SK-N-SH (cell line): ENCODE measurements around the gene LAMC2. TPM values are rescaled to one million over a fixed set of nuclear protein-coding genes. Genes with fewer than 3 reads are reported as not detected.

ENCODE experiments used
- CTCF ChIA-PET: fragments of 300-600, 350-600 bp; formaldehyde crosslinking; extraction: SDS; loops from one replicate; lab custom pipeline; 2021; lab: Yijun Ruan, JAX
- POLR2A ChIA-PET: fragments of 350-600 bp; sonication (Branson Sonifier 250); formaldehyde crosslinking; extraction: SDS; loops from one replicate; lab custom pipeline; 2020; ENCODE audit warnings: antibody characterized with exemption, inconsistent platforms; lab: Yijun Ruan, JAX
- DNase-seq: peaks from one replicate; pipeline ENCODE4 v3.0.0; 2012
- H2AFZ ChIP-seq: fragments of 200-600 bp; sonication (generic); 2 replicates; pipeline ENCODE4 v1.8.1; 2016; ENCODE audit warnings: antibody characterized with exemption, mild to moderate bottlenecking, low read depth
- H3F3A ChIP-seq: fragments of 200-600 bp; sonication (generic); replicated peaks from 2 replicates; pipeline ENCODE3; 2016; ENCODE audit warnings: antibody characterized with exemption, mild to moderate bottlenecking; ENCODE audit not compliant: insufficient read depth
- H3K27ac ChIP-seq, 2 experiments: fragments of 200-500 bp in 1 of 2; fragments of 200-600 bp in 1 of 2; sonication (Bioruptor generic) in 1 of 2; sonication (generic), shearing (Covaris generic) in 1 of 2; 2 replicates each; pipeline versions ENCODE4 v1.5.1 to v1.6.1; 2014 to 2016; ENCODE audit warnings: low read depth in 2 of 2, inconsistent platforms in 1 of 2, low read length in 1 of 2, mild to moderate bottlenecking in 1 of 2, mixed read lengths in 1 of 2
- H3K27me3 ChIP-seq: fragments of 200-600 bp; sonication (generic), shearing (Covaris generic); 2 replicates; pipeline ENCODE4 v1.6.1; 2016; ENCODE audit warnings: mixed run types; ENCODE audit not compliant: insufficient read depth
- H3K36me3 ChIP-seq, 2 experiments: fragments of 200-500 bp in 1 of 2; fragments of 200-600 bp in 1 of 2; sonication (Bioruptor generic) in 1 of 2; sonication (generic) in 1 of 2; replicated peaks in 1 of 2; 2 replicates each; pipeline versions ENCODE3 to v1.5.1; 2014 to 2016; ENCODE audit warnings: low read length in 1 of 2, mild to moderate bottlenecking in 1 of 2; ENCODE audit not compliant: insufficient read depth in 2 of 2, control insufficient read depth in 1 of 2
- H3K4me1 ChIP-seq, 2 experiments: fragments of 200-500 bp in 1 of 2; fragments of 200-600 bp in 1 of 2; sonication (Bioruptor generic) in 1 of 2; sonication (generic), shearing (Covaris generic) in 1 of 2; 2 replicates each; pipeline versions ENCODE4 v1.5.1 to v1.6.1; 2014 to 2016; ENCODE audit warnings: low read depth in 1 of 2, low read length in 1 of 2, mixed run types in 1 of 2; ENCODE audit not compliant: insufficient read depth in 2 of 2, control insufficient read depth in 1 of 2
- H3K4me2 ChIP-seq: fragments of 200-600 bp; sonication (generic), shearing (Covaris generic); 2 replicates; pipeline ENCODE4 v1.6.1; 2017; ENCODE audit warnings: mixed run types
- H3K4me3 ChIP-seq, 2 experiments: fragments of 200-500 bp in 1 of 2; fragments of 200-600 bp in 1 of 2; sonication (Bioruptor generic) in 1 of 2; sonication (generic), shearing (Covaris generic) in 1 of 2; 2 replicates each; pipeline versions ENCODE4 v1.5.1 to v1.8.1; 2014 to 2016; ENCODE audit warnings: low read depth in 2 of 2, inconsistent platforms in 1 of 2, low read length in 1 of 2, mild to moderate bottlenecking in 1 of 2, mixed read lengths in 1 of 2, moderate library complexity in 1 of 2
- H3K79me2 ChIP-seq: fragments of 200-600 bp; sonication (generic); 2 replicates; pipeline ENCODE4 v1.8.1; 2017; ENCODE audit warnings: mild to moderate bottlenecking; ENCODE audit not compliant: insufficient read depth
- H3K9ac ChIP-seq: fragments of 200-600 bp; sonication (generic); 2 replicates; pipeline ENCODE4 v1.6.1; 2017; ENCODE audit warnings: mixed run types
- H3K9me2 ChIP-seq: fragments of 200-600 bp; sonication (generic); 2 replicates; pipeline ENCODE4 v1.6.1; 2017; ENCODE audit warnings: mixed run types
- H3K9me3 ChIP-seq: fragments of 200-600 bp; sonication (generic); 2 replicates; pipeline ENCODE4 v1.6.1; 2017; ENCODE audit warnings: mixed run types, mild to moderate bottlenecking, moderate library complexity
- H4K20me1 ChIP-seq: fragments of 200-600 bp; sonication (generic); 2 replicates; pipeline ENCODE4 v1.6.1; 2017; ENCODE audit warnings: mild to moderate bottlenecking, mixed run types; ENCODE audit not compliant: insufficient read depth
- EZH2phosphoT487 ChIP-seq: fragments of 200-600 bp; sonication (generic); IDR thresholded peaks from 2 replicates; pipeline ENCODE4 v1.6.1; 2017; ENCODE audit warnings: low read depth, mixed run types, mild to moderate bottlenecking, antibody characterized with exemption, moderate library complexity, borderline replicate concordance
- FOSL2 ChIP-seq: IDR thresholded peaks from 2 replicates; pipeline ENCODE4 v1.4.0; 2012; ENCODE audit warnings: low read depth, mild to moderate bottlenecking, moderate library complexity, borderline replicate concordance
- FOXJ3 ChIP-seq: sonication (generic); formaldehyde crosslinking; IDR thresholded peaks from 2 replicates; pipeline ENCODE4 v1.5.1; 2020; ENCODE audit warnings: mild to moderate bottlenecking, missing genetic modification reagents
- GATA2 ChIP-seq: sonication (generic); formaldehyde crosslinking; IDR thresholded peaks from 2 replicates; pipeline ENCODE4 v1.5.0; 2020; ENCODE audit warnings: mild to moderate bottlenecking, missing genetic modification reagents
- JUND ChIP-seq: IDR thresholded peaks from 2 replicates; pipeline ENCODE4 v1.4.0; 2012
- MEF2A ChIP-seq: IDR thresholded peaks from 2 replicates; pipeline ENCODE4 v1.4.0; 2012; ENCODE audit warnings: low read depth, borderline replicate concordance
- NFIC ChIP-seq: IDR thresholded peaks from 2 replicates; pipeline ENCODE4 v1.4.0; 2012; ENCODE audit warnings: borderline replicate concordance
- RAD21 ChIP-seq: IDR thresholded peaks from 2 replicates; pipeline ENCODE4 v1.6.1; 2012; ENCODE audit warnings: mild to moderate bottlenecking, low read length
- RXRA ChIP-seq: IDR thresholded peaks from 2 replicates; pipeline ENCODE4 v1.4.0; 2012; ENCODE audit warnings: low read depth, mild to moderate bottlenecking, borderline replicate concordance
- TAF1 ChIP-seq: IDR thresholded peaks from 2 replicates; pipeline ENCODE4 v1.6.1; 2012; ENCODE audit warnings: low read depth, mild to moderate bottlenecking, low read length, moderate library complexity, borderline replicate concordance
- TCF12 ChIP-seq: IDR thresholded peaks from 2 replicates; pipeline ENCODE4 v1.4.0; 2012
- WGBS: methylation state at CpG from one replicate; pipeline ENCODE4 v1.1.6; 2017; ENCODE audit warnings: low lambda C conversion rate; 5-methylcytosine and 5-hydroxymethylcytosine counted together
- polyA plus RNA-seq, 3 experiments: library from polyadenylated mRNA; depleted of rRNA; stranded (reverse); fragments of >200 nt; gene quantifications; 2 replicates each; pipeline ENCODE4 v1.2.3, GENCODE V29; 2012
- TF ChIP-seq, protein P1 (sequence below): fragments of 200-600 bp; sonication (generic); IDR thresholded peaks from 2 replicates; pipeline ENCODE4 v1.6.1; 2017; ENCODE audit warnings: antibody characterized with exemption, mild to moderate bottlenecking, moderate library complexity
- TF ChIP-seq, protein P2 (sequence below): fragments of 150-350 bp; IDR thresholded peaks from 2 replicates; pipeline ENCODE4 v1.6.1; 2017; ENCODE audit warnings: antibody characterized with exemption, low read length, low read depth, borderline replicate concordance
- TF ChIP-seq, protein P3 (sequence below): IDR thresholded peaks from 2 replicates; pipeline ENCODE4 v1.4.0; 2012; ENCODE audit warnings: low read depth, borderline replicate concordance

LAMC2 gene
- polyA plus RNA-seq, 1 of the 3 experiments (the other 2 are of a cell fraction): 0.15 TPM

DNA sequence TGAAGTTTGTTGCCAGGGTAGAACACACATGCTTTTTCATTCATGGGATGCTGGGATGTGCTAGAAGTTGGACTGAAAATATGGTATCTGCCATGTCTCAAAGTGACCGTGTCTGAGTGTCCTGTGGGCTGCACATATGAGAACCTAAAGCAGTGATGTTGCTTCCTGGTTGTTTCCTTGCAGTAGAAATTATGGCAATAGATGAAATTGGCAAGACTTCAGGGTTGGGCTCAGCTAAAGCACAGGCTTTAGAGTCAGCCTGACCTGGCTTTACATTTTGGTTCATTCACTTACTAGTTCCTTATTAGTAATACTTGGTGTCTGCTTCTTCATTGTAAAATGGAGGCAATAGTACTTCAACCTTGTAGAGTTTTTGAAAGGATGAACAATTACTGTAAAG lies 2.2 kb downstream of the LAMC2 start:
- ChIA-PET CTCF (no interaction called here), POLR2A (interaction anchor here (0.6 kb wide), 1 partner anchor 630 kb away, joined by 3 read pairs; no protein-coding TSS in a partner anchor)
- Histone ChIP-seq H3K36me3 (no peaks in the 10 kb centered on the region), H3K79me2 (no peaks in the 10 kb centered on the region), H3K27me3 (no peaks in the 10 kb centered on the region), H3F3A (no peaks in the 10 kb centered on the region), H4K20me1 (no peaks in the 10 kb centered on the region), H3K9ac (no peak overlapping the region), H2AFZ (no peak overlapping the region), H3K27ac (no peak overlapping the region), H3K9me3 (no peaks in the 10 kb centered on the region), H3K4me2 (no peak overlapping the region), H3K4me1 (0 out of 4 replicates have a peak, but pooled peaks cover 0 to 4% of the 10 kb centered on the region in 2 experiments), H3K9me2 (no peaks in the 10 kb centered on the region), H3K4me3 (no peak overlapping the region)
- TF ChIP-seq, protein P1, sequence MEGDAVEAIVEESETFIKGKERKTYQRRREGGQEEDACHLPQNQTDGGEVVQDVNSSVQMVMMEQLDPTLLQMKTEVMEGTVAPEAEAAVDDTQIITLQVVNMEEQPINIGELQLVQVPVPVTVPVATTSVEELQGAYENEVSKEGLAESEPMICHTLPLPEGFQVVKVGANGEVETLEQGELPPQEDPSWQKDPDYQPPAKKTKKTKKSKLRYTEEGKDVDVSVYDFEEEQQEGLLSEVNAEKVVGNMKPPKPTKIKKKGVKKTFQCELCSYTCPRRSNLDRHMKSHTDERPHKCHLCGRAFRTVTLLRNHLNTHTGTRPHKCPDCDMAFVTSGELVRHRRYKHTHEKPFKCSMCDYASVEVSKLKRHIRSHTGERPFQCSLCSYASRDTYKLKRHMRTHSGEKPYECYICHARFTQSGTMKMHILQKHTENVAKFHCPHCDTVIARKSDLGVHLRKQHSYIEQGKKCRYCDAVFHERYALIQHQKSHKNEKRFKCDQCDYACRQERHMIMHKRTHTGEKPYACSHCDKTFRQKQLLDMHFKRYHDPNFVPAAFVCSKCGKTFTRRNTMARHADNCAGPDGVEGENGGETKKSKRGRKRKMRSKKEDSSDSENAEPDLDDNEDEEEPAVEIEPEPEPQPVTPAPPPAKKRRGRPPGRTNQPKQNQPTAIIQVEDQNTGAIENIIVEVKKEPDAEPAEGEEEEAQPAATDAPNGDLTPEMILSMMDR: no peak
- no peak for TF ChIP-seq RAD21
- TF ChIP-seq, protein P2, sequence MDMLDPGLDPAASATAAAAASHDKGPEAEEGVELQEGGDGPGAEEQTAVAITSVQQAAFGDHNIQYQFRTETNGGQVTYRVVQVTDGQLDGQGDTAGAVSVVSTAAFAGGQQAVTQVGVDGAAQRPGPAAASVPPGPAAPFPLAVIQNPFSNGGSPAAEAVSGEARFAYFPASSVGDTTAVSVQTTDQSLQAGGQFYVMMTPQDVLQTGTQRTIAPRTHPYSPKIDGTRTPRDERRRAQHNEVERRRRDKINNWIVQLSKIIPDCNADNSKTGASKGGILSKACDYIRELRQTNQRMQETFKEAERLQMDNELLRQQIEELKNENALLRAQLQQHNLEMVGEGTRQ: no peak
- TF ChIP-seq RXRA: no peak
- TF ChIP-seq MEF2A: no peak
- TF ChIP-seq GATA2 (CRISPR knock-in tag): no peak
- TF ChIP-seq FOXJ3 (CRISPR knock-in tag): no peak
- TF ChIP-seq, protein P3, sequence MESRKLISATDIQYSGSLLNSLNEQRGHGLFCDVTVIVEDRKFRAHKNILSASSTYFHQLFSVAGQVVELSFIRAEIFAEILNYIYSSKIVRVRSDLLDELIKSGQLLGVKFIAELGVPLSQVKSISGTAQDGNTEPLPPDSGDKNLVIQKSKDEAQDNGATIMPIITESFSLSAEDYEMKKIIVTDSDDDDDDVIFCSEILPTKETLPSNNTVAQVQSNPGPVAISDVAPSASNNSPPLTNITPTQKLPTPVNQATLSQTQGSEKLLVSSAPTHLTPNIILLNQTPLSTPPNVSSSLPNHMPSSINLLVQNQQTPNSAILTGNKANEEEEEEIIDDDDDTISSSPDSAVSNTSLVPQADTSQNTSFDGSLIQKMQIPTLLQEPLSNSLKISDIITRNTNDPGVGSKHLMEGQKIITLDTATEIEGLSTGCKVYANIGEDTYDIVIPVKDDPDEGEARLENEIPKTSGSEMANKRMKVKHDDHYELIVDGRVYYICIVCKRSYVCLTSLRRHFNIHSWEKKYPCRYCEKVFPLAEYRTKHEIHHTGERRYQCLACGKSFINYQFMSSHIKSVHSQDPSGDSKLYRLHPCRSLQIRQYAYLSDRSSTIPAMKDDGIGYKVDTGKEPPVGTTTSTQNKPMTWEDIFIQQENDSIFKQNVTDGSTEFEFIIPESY: no peak
- DNase-seq: no peak
- 100% methylated on average over 1 of the region's 1 CpG for WGBS

DNA sequence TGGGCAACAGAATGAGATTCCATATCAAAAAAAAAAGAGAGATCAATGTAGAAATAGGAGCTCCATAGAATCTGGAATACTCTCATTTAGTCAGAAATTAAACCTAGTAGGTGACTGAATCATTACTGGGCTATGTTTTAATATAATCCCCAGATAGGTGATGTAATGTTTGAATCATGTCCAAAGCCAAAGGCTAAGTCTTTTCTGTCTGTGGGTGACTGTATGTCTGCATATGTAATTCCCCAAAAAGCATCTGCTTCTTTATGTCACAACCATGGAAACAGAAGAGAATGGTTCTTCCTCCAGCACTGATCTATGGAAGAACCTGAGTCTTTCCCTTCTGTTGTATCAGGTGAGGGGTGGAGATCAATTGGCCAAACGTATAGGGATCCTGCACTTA lies 5.8 kb downstream of the LAMC2 start:
- Histone ChIP-seq H3K27me3 (no peaks in the 10 kb centered on the region), H3K36me3 (no peaks in the 10 kb centered on the region), H3K9me3 (no peaks in the 10 kb centered on the region), H3K27ac (peak overlapping the region in 1 of 2 experiments; percentile 51; a peak in 2 of 4 replicates), H3K4me3 (no peak overlapping the region), H3K4me1 (peaks cover 0 to 11% of the 10 kb centered on the region in 2 experiments; a peak in 1 of 4 replicates), H3K79me2 (no peaks in the 10 kb centered on the region), H2AFZ (no peak overlapping the region), H3K4me2 (no peak overlapping the region), H4K20me1 (no peaks in the 10 kb centered on the region), H3F3A (no peaks in the 10 kb centered on the region), H3K9ac (peak overlapping the region; percentile 23; the same call in 1 of the 2 replicates), H3K9me2 (no peaks in the 10 kb centered on the region)
- CTCF ChIA-PET: no interaction called here
- WGBS: 44% methylated on average over 1 of the region's 1 CpG
- POLR2A ChIA-PET: interaction anchor here (0.7 kb wide), 1 partner anchor 577 kb away, joined by 3 read pairs; no protein-coding TSS in a partner anchor
- no peak for TF ChIP-seq EZH2phosphoT487
- peak; percentile 27; the same call in 1 of the 2 replicates for TF ChIP-seq FOSL2
- no peak for TF ChIP-seq TAF1
- TF ChIP-seq JUND: 0 out of 2 replicates have a peak, but pooled peaks have one; percentile 5
- TF ChIP-seq, protein P1: no peak
- peak; percentile 67; the same call in 1 of the 2 replicates for TF ChIP-seq NFIC
- peak; percentile 41 for TF ChIP-seq TCF12
- no peak for DNase-seq
